ENCODE data around the gene BMP4.

- TF ChIP-seq MAX (IDR thresholded peaks at IDR 0.05) (no peak), CTCF (IDR thresholded peaks at IDR 0.05; ENCODE audit: low read depth, low read length, missing input control) (no peak), ATF3 (IDR thresholded peaks at IDR 0.05) (no peak), ZBTB33 (IDR thresholded peaks at IDR 0.05) (no peak), REST (IDR thresholded peaks at IDR 0.05) (no peak), RAD21 (IDR thresholded peaks at IDR 0.05) (no peak), YY1 (IDR thresholded peaks at IDR 0.05) (no peak)
These were observed 56.1 kb downstream of the BMP4 start for GRCh38 chr14:53900499-53900898.

Measured in liver (tissue), 3 donors.